ENCODE results near the gene NFYC. TPM values are rescaled to one million over a fixed set of nuclear protein-coding genes. Genes with fewer than 3 reads are reported as not detected.

NFYC gene
- total RNA-seq, 2 experiments from 2014 or later = 52.6 to 61.7 TPM

GRCh38 chr1:40668769-40669525, 22.6 kb upstream of the NFYC start:
- Mint-ChIP-seq H3K27me3 (no peaks in the 10 kb centered on the region), H3K4me3 (peak overlapping the region; percentile 41), H3K36me3 (no peaks in the 10 kb centered on the region), H3K27ac (no peak overlapping the region), H3K4me1 (ENCODE audit: low read depth) (peaks cover 7% of the 10 kb centered on the region), H3K9me3 (no peaks in the 10 kb centered on the region)
- intact Hi-C loops (cut with micrococcal nuclease) = loop anchor here (1.0 to 5.0 kb wide), 5 partner anchors 24 to 527 kb away; no protein-coding TSS in a partner anchor
- CTCF ChIA-PET = interaction anchor here (0.6 to 2.9 kb wide), 25 partner anchors 9 to 735 kb away, joined by 3 to 18 read pairs (median 4); partner anchors contain the start of genes CITED4 and NFYC
- POLR2A ChIA-PET = interaction anchor here (0.6 kb wide), 1 partner anchor 104 kb away, joined by 3 read pairs; no protein-coding TSS in a partner anchor
- DNase-seq = peak; percentile 91

- ChIA-PET CTCF (interaction anchor here (0.9 kb wide), 1 partner anchor 529 kb away, joined by 3 read pairs; no protein-coding TSS in a partner anchor), POLR2A (no interaction called here)
- intact Hi-C loops (cut with micrococcal nuclease) = no loop called here
- Mint-ChIP-seq H3K4me3 (no peak overlapping the region), H3K27me3 (peaks cover 2% of the 10 kb centered on the region), H3K27ac (no peak overlapping the region), H3K36me3 (no peaks in the 10 kb centered on the region), H3K4me1 (ENCODE audit: low read depth) (no peaks in the 10 kb centered on the region), H3K9me3 (no peaks in the 10 kb centered on the region)
- DNase-seq = no peak
Measured at GRCh38 chr1:40673452-40673851, 18.1 kb upstream of the NFYC start.

GRCh38 chr1:40676501-40676900, 15.0 kb upstream of the NFYC start:
- intact Hi-C loops (cut with micrococcal nuclease) = no loop called here
- Mint-ChIP-seq H3K9me3 (no peaks in the 10 kb centered on the region), H3K36me3 (no peaks in the 10 kb centered on the region), H3K4me3 (no peak overlapping the region), H3K27ac (no peak overlapping the region), H3K27me3 (peaks cover 2% of the 10 kb centered on the region), H3K4me1 (ENCODE audit: low read depth) (no peaks in the 10 kb centered on the region)
- no peak for DNase-seq
- POLR2A ChIA-PET = no interaction called here
- CTCF ChIA-PET = no interaction called here

GRCh38 chr1:40679165-40679953, 12.1 kb upstream of the NFYC start:
- POLR2A ChIA-PET = interaction anchor here (0.8 to 2.2 kb wide), 2 partner anchors 10 to 12 kb away, joined by 4 to 7 read pairs; partner anchors contain the start of gene NFYC
- no peaks in the 10 kb centered on the region for H3K4me1 Mint-ChIP-seq (ENCODE audit: low read depth)
- intact Hi-C loops (cut with micrococcal nuclease) = no loop called here
- peaks cover 2% of the 10 kb centered on the region for H3K27me3 Mint-ChIP-seq
- no peak for DNase-seq
- CTCF ChIA-PET = interaction anchor here (1.1 to 2.3 kb wide), 2 partner anchors 10 to 12 kb away, joined by 4 to 15 read pairs; partner anchors contain the start of gene NFYC
- no peak overlapping the region for H3K27ac Mint-ChIP-seq
- no peak overlapping the region for H3K4me3 Mint-ChIP-seq
- no peaks in the 10 kb centered on the region for H3K36me3 Mint-ChIP-seq
- no peaks in the 10 kb centered on the region for H3K9me3 Mint-ChIP-seq

GRCh38 chr1:40684669-40685068, 6.8 kb upstream of the NFYC start:
- CTCF ChIA-PET = interaction anchor here (0.9 to 2.8 kb wide), 2 partner anchors 15 to 80 kb away, joined by 3 to 8 read pairs; no protein-coding TSS in a partner anchor

GRCh38 chr1:40687059-40687458, 4.4 kb upstream of the NFYC start:
- Mint-ChIP-seq H3K4me3 (no peak overlapping the region), H3K9me3 (no peaks in the 10 kb centered on the region), H3K27ac (no peak overlapping the region), H3K36me3 (peaks cover 21% of the 10 kb centered on the region), H3K27me3 (no peaks in the 10 kb centered on the region), H3K4me1 (ENCODE audit: low read depth) (peaks cover 15% of the 10 kb centered on the region)
- no peak for DNase-seq
- CTCF ChIA-PET = interaction anchor here (1.4 kb wide), 1 partner anchor 87 kb away, joined by 3 read pairs; no protein-coding TSS in a partner anchor
- POLR2A ChIA-PET = no interaction called here
- intact Hi-C loops (cut with micrococcal nuclease) = no loop called here

More at GRCh38 chr1:40684669-40685068, 6.8 kb upstream of the NFYC start:
- DNase-seq = no peak
- H3K27me3 Mint-ChIP-seq = no peaks in the 10 kb centered on the region
- H3K4me1 Mint-ChIP-seq (ENCODE audit: low read depth) = peaks cover under 1% of the 10 kb centered on the region
- POLR2A ChIA-PET = no interaction called here
- no peak overlapping the region for H3K27ac Mint-ChIP-seq
- peaks cover 18% of the 10 kb centered on the region for H3K36me3 Mint-ChIP-seq
- H3K9me3 Mint-ChIP-seq = no peaks in the 10 kb centered on the region
- no peak overlapping the region for H3K4me3 Mint-ChIP-seq
- intact Hi-C loops (cut with micrococcal nuclease) = no loop called here

GRCh38 chr1:40687661-40688060, 3.8 kb upstream of the NFYC start:
- ChIA-PET POLR2A (no interaction called here), CTCF (no interaction called here)
- Mint-ChIP-seq H3K27me3 (no peaks in the 10 kb centered on the region), H3K27ac (no peak overlapping the region), H3K4me1 (ENCODE audit: low read depth) (peaks cover 21% of the 10 kb centered on the region), H3K36me3 (peaks cover 21% of the 10 kb centered on the region), H3K4me3 (no peak overlapping the region), H3K9me3 (no peaks in the 10 kb centered on the region)
- intact Hi-C loops (cut with micrococcal nuclease) = no loop called here
- DNase-seq = no peak

GRCh38 chr1:40689737-40690136, 1.8 kb upstream of the NFYC start:
- no peak for DNase-seq
- Mint-ChIP-seq H3K4me1 (ENCODE audit: low read depth) (peaks cover 41% of the 10 kb centered on the region), H3K36me3 (peaks cover 21% of the 10 kb centered on the region), H3K9me3 (no peaks in the 10 kb centered on the region), H3K4me3 (no peak overlapping the region), H3K27me3 (no peaks in the 10 kb centered on the region), H3K27ac (no peak overlapping the region)
- POLR2A ChIA-PET = interaction anchor here (2.4 kb wide), 1 partner anchor 315 kb away, joined by 5 read pairs; no protein-coding TSS in a partner anchor
- CTCF ChIA-PET = interaction anchor here (0.6 to 3.6 kb wide), 3 partner anchors 20 to 152 kb away, joined by 3 to 18 read pairs (median 5); no protein-coding TSS in a partner anchor
- intact Hi-C loops (cut with micrococcal nuclease) = loop anchor here (5.0 to 10.0 kb wide), 5 partner anchors 157 to 427 kb away; partner anchors contain the start of genes CTPS1, ZFP69B and ZNF684

GRCh38 chr1:40690771-40691537, 550 bp upstream of the NFYC start:
- Mint-ChIP-seq H3K27ac (peak overlapping the region; percentile 90), H3K27me3 (no peaks in the 10 kb centered on the region), H3K36me3 (peaks cover 17% of the 10 kb centered on the region), H3K4me3 (peak overlapping the region; percentile 90), H3K9me3 (no peaks in the 10 kb centered on the region), H3K4me1 (ENCODE audit: low read depth) (peaks cover 51% of the 10 kb centered on the region)
- intact Hi-C loops (cut with micrococcal nuclease) = loop anchor here (1.0 to 10.0 kb wide), 7 partner anchors 18 to 429 kb away; partner anchors contain the start of genes CTPS1, ZFP69B and ZNF684
- no peak for DNase-seq
- ChIA-PET CTCF (interaction anchor here (0.9 to 3.7 kb wide), 11 partner anchors 10 to 258 kb away, joined by 3 to 34 read pairs (median 4); partner anchors contain the start of gene ZNF684), POLR2A (interaction anchor here (0.7 to 2.4 kb wide), 18 partner anchors 10 to 317 kb away, joined by 3 to 15 read pairs (median 4); partner anchors contain the start of genes CTPS1 and RIMS3)

GRCh38 chr1:40692429-40692895, 958 bp downstream of the NFYC start:
- intact Hi-C loops (cut with micrococcal nuclease) = loop anchor here (1.0 to 10.0 kb wide), 8 partner anchors 24 to 652 kb away; partner anchors contain the start of genes CAP1, CTPS1, ZFP69B and ZNF684
- no peaks in the 10 kb centered on the region for H3K9me3 Mint-ChIP-seq
- peaks cover 17% of the 10 kb centered on the region for H3K36me3 Mint-ChIP-seq
- POLR2A ChIA-PET = interaction anchor here (0.8 to 2.2 kb wide), 11 partner anchors 9 to 292 kb away, joined by 3 to 15 read pairs (median 4); partner anchors contain the start of genes CITED4, CTPS1, ZFP69B and ZNF684
- CTCF ChIA-PET = interaction anchor here (0.6 to 3.7 kb wide), 6 partner anchors 9 to 160 kb away, joined by 3 to 34 read pairs (median 7); partner anchors contain the start of gene ZNF684
- H3K27ac Mint-ChIP-seq = peak overlapping the region; percentile 90
- peak overlapping the region; percentile 90 for H3K4me3 Mint-ChIP-seq
- H3K4me1 Mint-ChIP-seq (ENCODE audit: low read depth) = peaks cover 66% of the 10 kb centered on the region
- no peaks in the 10 kb centered on the region for H3K27me3 Mint-ChIP-seq
- DNase-seq = no peak

Data from activated CD4-positive, alpha-beta memory T cell treated with anti-CD3 and anti-CD28 coated beads for 36 hours (primary cell).